Activated CD8-positive, alpha-beta memory T cell treated with anti-CD3 and anti-CD28 coated beads, Interleukin-2, amount 50 U/mL, for 1 hour (primary cell): ENCODE results near the gene ALDH2.
"Not testable (repeated sequence)": the region's sequence is repeated elsewhere in the genome, so short reads cannot be mapped to it uniquely, and the experiment has no call there.

Source experiments
- DNase-seq: peaks from one replicate; pipeline ENCODE4 v3.0.0-alpha.2; 2020; ENCODE audit errors: extremely low read depth

Gene ALDH2

DNA sequence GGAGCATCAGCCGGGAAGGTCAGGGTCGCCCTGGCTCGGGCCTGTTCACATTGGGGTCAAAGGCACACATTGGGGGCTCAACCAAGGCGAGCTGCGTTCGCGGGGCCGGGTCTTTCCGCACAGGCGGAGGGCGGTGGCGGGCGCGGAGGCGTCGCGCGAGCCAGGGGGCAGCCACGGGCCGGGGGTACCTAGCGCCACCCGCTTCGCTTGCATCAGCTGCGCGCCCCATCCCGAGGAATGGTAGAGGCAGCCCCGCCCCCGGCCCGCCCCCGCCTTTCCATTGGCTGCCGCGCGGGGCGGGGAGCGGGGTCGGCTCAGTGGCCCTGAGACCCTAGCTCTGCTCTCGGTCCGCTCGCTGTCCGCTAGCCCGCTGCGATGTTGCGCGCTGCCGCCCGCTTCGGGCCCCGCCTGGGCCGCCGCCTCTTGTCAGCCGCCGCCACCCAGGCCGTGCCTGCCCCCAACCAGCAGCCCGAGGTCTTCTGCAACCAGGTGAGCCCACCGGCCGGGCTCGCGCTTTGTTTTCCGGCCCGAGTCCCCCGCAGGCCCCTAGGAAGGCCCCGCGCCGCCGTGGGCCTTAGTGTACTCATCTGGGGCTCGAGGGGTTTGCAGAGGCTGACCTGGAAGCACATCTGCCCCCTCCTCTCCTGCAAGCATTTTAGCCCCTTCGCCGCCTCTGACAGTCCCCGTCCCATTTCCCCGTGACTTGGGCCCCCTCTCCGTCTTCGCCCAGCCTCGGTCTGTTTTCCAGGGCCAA, at the start of gene ALDH2:
Gene ALDH2, plus strand, starts transcription at position 326 of the 754 bp plus-strand sequence. Its CDS starts 50 bp downstream, at position 376.
- DNase-seq, result peak; percentile 10

DNA sequence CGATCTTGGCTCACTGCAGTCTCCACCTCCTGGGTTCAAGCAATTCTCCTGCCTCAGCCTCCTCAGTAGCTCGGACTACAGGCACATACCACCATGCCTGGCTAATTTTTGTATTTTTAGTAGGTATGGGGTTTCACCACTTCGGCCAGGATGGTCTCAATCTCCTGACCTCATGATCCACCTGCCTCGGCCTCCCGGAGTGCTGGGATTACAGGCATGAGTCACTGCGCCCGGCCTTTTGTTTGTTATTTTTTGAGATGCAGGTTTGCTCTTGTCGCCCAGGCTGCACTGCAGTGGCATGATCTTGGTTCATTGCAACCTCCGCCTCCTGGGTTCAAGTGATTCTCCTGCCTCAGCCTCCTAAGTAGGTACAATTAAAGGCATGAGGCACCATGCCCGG, 47.4 kb upstream of the ALDH2 start:
- DNase-seq, result not testable (repeated sequence)

DNA sequence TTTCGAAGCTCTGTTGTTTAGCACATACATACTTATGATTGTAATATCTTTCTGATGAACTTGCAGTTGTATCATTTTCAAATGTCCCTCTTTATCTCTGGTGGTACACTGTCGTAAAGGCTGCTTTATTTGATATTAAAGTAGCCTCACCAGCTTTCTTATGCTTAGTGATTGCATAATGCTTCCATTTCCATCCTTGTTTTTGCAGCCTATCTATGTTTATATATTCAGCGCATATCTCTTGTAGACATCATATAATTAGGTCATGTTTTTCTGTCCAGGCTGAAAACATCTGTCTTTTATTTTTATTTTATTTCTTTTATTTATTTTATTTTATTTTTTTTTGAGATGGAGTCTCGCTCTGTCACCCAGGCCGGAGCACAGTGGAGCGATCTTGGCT, 46.3 kb upstream of the ALDH2 start:
- DNase-seq, result no peak

DNA sequence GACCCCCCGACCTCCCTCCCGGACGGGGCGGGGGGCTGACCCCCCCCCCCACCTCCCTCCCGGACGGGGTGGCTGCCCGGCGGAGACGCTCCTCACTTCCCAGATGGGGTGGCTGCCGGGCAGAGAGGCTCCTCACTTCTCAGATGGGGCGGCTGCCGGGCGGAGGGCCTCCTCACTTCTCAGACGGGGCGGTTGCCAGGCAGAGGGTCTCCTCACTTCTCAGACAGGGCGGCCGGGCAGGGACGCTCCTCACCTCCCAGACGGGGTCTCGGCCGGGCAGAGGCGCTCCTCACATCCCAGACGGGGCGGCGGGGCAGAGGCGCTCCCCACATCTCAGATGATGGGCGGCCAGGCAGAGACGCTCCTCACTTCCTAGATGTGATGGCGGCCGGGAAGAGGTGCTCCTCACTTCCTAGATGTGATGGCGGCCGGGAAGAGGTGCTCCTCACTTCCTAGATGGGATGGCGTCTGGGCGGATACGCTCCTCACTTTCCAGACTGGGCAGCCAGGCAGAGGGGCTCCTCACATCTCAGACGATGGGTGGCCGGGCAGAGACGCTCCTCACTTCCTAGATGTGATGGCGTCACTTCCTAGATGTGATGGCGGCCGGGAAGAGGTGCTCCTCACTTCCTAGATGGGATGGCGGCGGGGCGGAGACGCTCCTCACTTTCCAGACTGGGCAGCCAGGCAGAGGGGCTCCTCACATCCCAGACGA, 42.9 kb upstream of the ALDH2 start:
- DNase-seq, result not testable (repeated sequence)

DNA sequence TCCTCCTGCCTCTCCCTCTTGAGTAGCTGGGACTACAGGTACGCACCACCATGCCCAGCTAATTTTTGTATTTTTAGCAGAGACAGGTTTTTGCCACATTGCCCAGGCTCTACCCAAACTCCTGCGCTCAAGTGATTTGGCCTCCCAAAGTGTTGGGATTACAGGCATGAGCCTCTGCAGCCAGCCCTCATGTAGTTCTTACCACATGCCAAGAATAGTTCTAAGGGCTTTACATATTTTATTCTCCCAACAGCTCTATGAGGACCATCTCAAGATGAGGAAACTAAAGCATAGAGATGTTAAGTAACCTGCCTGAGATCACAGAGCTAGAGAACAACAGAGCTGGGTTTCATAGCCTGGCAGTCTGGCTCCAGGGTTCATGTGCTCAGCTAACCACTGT, 37.9 kb upstream of the ALDH2 start:
- DNase-seq, result no peak

DNA sequence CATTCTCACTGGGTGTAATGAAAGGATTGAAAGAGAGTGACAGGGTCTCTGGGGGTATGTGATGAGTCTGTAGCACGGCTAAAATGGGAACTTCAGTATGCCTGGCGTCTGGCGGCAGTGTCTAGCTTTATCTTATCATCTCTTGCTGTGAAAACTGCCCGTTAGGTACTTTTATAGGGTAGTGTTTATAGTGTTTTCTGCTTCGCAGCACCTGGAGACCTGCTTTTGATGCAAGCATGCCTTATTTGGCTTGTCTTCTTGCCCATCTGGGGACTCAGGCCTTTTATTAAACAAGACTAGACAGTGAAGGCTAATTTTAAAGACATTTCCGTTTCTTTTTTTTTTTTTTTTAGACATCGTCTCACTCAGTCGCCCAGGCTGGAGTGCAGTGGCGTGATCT, 36.3 kb upstream of the ALDH2 start:
- no peak for DNase-seq

DNA sequence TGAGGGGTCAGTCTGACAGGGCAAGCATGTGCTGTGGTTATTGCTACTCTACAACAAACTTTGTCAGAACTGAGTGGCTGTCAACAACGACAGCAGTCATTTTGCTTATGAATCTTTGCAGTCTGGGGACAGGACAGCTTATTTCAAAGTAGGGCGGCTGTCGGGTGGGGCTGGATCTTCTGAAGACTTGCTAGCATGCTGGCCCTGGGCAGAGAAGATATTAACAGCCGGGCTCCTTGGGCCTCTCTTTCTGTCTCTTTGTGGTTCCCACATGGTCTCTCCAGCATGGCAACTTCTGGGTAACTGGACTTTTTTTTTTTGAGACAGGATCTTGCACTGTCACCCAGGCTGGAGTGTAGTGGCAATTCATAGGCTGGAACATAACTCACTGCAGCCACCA, 33.9 kb upstream of the ALDH2 start:
- no peak for DNase-seq

DNA sequence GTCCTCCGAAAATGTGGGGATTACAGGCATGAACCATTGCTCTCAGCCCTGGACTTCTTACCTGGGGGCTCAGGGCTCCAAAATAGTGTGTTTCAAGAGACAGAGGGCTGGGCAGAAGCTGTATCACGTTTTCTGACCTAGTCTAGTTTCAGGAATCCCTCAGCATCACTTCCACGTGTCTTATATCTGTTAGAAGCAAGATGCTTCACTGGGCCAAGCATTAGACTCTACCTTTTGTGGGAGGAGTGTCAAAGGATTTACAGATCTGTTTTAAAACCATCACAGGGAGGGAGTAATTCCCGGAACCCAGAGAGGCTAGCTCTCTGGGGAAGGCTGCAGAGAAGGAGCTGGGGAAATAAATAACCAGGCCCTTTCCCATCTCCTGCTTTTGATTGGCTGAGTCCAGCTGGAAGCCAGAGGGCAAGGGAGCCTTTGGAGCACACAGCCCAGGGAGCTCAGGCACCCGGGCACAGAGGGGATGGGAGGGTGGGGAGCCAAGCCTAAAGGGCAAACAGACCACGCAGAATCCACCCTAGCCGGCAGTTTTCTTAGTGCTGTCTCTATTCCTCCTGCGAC, 33.3 kb upstream of the ALDH2 start:
- no peak for DNase-seq

DNA sequence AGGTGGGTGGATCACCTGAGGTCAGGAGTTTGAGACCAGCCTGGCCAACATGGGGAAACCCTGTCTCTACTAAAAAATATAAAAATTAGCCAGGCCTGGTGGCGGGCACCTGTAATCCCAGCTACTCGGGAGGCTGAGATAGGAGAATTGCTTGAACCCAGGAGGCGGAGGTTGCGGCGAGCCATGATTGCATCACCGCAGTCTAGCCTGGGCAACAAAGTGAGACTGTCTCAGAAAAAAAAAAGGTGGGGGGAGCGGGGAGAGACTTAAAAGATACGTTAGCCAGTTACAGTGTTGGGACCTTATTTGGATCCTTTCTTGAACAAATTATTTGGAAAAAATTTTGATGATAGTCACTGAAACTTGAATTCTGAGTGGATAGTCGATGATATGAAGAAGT, 27.2 kb upstream of the ALDH2 start:
- not testable (repeated sequence) for DNase-seq

DNA sequence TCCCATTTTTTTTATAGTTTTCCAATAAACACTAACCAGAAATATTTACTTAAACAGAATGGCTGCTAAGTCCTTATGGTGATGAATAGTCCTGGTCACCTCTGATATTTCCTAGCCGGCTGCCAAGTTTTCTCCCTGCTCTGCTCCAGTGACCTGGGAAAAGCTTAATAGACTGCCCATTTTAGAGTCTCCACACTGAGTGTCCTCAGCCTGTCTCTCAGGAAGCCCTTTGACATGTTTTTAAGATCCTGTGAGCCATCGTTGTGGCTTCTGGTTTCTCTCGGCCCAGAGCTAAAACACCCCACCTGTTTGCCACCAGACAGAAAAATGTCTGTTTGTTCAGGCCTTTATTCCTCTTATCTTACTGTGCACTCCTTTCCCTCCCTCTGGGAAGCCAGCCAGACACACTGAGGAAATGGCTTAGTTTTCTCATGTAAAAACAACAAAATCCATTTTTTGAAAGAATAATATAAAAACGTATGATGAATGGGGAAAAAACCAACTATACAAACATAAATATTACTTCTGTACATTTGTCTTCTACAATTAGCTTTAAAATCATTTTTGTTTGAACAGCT, 25.4 kb upstream of the ALDH2 start:
- DNase-seq, result no peak

DNA sequence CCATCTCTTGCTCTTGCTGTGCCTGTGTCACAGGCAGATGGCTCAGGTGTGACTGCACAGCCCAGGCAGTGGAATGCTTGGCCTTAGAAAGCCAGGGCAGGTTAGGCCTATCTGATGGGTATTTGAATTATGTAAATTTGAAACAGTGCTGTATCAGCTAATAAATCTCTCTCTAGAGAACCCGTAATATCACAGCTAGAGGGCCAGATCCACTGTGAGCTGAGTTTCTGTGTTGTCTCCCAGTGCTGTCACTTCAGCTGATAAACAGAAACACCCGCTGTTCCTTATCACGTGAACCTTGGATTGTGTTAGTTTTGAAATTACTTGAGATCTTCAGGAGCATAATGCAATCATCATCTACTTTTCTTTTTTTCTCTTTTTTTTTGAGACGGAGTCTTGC, 21.5 kb upstream of the ALDH2 start:
- DNase-seq, result no peak

DNA sequence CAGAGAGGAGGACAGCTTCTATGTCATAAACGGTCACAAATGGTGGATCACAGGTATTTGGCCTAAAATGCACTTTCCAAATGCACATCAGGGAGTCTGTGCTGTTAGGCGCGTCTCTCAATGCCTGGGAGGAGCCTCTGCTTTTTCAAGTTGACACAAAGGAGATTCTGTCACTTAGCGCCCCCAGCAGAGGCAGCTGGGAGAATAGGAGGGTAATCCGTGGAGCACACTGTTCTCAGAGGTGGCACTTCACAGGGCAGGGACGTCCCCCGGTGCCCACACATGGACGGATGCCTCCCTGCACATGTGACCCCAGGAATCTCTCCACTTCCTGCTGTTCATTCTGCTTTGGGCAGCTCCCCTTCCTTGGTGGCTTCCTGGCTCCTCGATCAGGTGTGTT, 19.4 kb upstream of the ALDH2 start:
- DNase-seq, result no peak

DNA sequence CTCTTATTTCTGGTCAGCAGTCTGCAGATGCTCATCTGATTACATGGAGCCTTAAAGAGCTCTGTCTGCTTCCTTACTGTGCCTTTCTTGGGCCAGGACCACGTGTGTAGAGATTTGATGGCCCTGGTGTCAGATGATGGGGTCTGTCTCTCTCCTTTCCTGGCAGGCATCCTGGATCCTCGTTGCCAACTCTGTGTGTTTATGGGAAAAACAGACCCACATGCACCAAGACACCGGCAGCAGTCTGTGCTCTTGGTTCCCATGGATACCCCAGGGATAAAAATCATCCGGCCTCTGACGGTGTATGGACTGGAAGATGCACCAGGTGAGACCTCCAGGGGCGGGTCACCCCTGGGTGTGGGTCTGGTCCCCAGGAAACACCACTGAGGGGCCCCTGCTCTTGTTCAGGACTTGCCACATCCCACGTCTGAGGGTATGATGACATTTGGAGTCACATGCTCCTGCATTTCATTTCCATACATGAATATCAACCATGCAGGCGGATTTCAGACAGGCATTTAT, 18.5 kb upstream of the ALDH2 start:
- no peak for DNase-seq

DNA sequence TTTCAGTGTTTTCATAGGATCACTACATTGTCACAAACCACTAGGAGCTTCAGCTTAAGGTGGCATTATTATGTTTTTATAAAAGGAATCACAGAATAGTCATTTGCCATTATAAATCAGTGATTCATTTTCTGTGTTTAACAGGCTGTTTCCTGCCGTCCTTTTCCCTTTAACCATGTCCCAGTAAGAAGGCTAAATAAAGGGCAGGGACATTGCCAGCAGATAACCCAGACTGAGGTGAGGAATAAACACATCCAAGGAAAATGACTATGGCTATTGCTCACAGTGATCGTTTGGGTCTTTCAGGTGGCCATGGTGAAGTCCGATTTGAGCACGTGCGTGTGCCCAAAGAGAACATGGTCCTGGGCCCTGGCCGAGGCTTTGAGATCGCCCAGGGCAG, 17.9 kb upstream of the ALDH2 start:
- DNase-seq, result no peak

DNA sequence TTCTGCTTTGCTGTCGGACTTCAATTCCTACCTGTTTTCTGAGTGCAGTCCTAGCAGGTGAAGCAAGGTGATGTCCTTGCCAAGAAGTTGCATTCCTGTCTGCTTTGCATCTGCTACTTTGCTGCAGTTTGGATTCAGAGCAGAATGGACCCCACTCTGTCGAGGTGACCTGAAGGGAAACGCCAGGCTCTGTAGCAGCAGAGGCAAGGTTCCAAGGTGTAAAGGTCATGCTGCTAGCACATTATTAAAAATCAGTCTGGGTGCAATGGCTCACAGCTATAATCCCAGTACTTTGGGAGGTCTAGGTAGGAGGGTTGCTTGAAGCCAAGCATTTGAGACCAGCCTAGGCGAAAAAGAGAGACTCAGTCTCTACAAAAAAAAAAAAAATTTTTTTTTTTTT, 17.3 kb upstream of the ALDH2 start:
- DNase-seq, result no peak

DNA sequence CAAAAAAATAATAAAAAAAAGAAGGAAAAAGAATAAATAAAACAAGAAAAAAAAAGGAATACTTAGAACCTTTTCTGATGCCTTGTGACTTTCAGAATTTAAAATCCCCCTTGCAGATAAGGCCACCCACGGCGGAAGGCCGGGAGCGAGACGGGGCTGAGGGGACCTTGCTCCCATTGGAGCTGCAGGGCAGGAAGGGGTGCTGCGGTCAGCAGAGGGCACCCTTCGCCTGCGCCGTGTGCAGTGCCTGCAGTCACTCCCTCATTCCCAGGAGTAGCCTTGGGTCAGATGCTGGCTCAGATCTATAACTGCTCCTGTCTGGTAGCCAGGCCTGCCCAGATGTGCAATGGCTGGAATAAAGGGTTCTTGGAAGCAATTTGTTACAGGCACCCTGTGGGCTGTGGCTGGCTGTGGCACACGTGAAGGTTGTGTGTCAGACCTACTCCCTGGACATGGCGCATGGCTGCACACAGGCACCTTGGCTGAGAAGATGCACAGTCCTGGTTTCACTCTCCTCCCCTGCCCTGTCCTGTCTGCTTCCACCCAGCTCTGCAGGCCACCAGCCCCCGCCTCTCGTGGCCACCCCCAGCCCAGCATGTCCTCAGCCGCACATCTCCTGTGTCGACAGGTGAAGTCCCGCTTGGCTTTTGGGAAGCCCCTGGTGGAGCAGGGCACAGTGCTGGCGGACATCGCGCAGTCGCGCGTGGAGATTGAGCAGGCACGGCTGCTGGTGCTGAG, 13.4 kb upstream of the ALDH2 start:
- DNase-seq, result no peak

DNA sequence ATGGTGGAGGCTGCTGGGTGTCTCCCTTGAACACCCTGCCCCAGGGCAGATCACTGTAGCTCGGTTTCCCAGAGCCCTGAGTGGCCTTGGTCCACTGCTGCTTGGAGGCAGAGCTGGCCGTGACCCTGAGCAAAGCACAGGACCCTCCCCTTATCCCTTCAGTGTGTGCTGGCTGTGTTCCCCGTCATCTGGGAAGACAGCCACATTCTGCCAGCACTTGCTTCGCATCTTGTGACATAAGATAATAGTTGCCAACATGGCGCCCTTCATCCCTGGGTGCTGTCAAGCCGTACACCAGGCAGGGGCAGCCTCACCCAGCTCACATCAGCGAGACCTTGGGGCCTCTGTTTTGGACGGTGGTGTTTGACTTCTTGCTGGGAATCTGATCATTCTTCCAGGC, 12.1 kb upstream of the ALDH2 start:
- no peak for DNase-seq

DNA sequence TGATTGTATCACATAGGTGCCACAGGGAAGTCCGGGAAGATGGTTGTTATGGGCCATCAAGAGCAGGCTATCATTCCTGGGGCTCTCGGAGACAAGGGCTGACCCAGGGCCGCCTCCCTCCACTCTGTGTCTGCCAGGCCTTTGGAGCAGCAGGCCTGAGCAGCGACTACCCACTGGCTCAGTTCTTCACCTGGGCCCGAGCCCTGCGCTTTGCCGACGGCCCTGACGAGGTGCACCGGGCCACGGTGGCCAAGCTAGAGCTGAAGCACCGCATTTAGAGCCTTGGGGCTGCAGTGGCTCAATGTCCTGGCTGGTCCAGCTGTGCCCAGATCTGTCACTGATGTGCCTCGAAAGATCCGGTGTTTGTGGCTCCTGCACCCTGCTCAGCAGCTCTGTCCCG, 10.5 kb upstream of the ALDH2 start:
- no peak for DNase-seq

DNA sequence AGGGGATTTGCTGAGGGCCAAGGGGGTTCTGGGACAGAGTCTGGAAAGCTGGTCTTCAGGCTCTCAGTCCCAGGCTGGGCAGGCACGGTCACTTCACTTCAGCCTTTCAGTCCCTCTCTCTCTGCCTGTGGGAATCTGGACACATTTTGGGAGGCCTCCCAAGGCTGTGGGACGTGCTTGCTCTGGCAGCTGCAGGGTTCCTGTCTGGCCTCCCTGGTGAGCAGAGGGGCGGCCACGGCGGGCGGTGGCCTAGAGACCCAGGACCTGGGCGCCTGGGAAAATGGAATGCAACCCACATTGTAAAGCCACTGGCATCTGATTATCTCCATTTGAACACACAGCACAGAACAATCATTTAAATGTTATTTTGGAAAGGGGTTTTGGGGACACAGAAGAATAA, 10.1 kb upstream of the ALDH2 start:
- DNase-seq, result no peak

DNA sequence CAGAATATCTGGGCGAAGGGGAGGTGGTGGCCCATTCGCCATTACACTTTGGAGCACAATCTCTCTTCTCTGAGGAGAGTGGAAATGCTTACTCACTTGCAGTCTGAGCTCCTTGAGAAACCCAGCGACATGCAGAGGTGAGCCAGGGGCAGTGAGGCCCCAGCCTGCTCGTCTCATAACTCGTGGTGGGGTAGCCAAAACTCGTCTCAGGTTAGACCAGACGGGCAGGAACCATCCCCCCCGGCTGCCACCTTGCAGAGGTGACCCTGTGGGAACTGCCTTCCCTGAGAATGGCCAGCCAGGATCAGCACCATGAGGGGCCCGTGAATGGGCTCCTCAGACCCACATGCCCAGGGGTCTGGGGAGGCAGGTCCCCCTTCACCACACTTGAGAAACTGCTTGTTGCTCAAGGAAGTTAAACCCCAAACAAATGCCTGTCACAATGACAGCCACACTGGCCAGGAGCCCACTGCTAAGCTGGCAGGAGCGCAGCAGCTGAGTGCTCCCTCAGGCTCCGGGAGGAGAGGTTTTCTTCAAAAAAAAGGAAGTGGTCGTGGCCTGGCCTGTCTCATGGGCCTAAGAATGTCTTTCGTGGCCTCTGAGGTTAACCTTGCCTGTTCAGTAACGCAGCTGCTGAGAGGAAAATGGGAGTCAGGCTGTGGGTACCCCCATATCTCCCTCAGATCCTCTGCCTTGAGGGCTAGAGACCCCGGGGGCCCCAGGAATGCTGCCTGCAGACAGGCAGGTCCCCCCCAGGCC, 9.2 kb upstream of the ALDH2 start:
- no peak for DNase-seq

DNA sequence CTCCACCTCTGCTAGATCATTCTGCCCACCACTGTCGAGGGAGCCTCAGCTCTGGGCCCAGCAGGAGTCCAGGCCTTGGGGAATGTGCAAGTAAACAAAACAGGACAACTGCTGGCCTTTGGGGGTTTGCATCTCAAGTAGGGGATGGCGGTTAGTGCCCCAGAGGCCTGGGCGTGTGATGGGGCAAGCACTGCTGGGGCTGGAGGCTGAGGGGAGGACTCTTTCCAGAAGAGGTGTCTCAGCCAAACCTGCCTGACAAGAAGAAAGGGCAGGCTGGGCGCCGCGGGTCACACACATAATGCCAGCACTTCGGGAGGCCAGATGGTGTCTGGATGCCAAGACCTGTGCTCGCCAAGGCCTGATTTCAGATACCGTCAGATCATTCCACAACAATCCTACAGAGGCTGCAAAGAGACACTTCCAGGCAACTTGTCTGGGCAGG, 8.6 kb upstream of the ALDH2 start:
- no peak for DNase-seq
